NCI-H2029 (cell line): ENCODE data around the gene GPA33.

Experiments
- DNase-seq: peaks from one replicate; lab custom pipeline; 2025; lab: John Stamatoyannopoulos, UW

GPA33 gene

GRCh38 chr1:167090314-167090942, at the start of gene GPA33:
Gene GPA33, minus strand, starts transcription at chr1:167090377. Its CDS starts 90 bp downstream, at chr1:167090287.
- no peak for DNase-seq

GRCh38 chr1:167138703-167139102, 48.5 kb upstream of the GPA33 start:
- DNase-seq = no peak

GRCh38 chr1:167137793-167138510, 47.8 kb upstream of the GPA33 start:
- no peak for DNase-seq

- no peak for DNase-seq
These were observed 47.2 kb upstream of the GPA33 start for GRCh38 chr1:167137332-167137781.

- DNase-seq = no peak
These were observed 46.6 kb upstream of the GPA33 start for GRCh38 chr1:167136806-167137205.

- DNase-seq = no peak
These were observed 46.0 kb upstream of the GPA33 start for GRCh38 chr1:167136191-167136614.

- DNase-seq = no peak
These were observed 45.2 kb upstream of the GPA33 start for GRCh38 chr1:167135281-167135840.

GRCh38 chr1:167132301-167133010, 42.3 kb upstream of the GPA33 start:
- DNase-seq = no peak

GRCh38 chr1:167130829-167131510, 40.8 kb upstream of the GPA33 start:
- no peak for DNase-seq

GRCh38 chr1:167128261-167129227, 38.4 kb upstream of the GPA33 start:
- no peak for DNase-seq

GRCh38 chr1:167127661-167128060, 37.5 kb upstream of the GPA33 start:
- no peak for DNase-seq

GRCh38 chr1:167127236-167127635, 37.1 kb upstream of the GPA33 start:
- DNase-seq = no peak

GRCh38 chr1:167126811-167127210, 36.6 kb upstream of the GPA33 start:
- DNase-seq = no peak

- no peak for DNase-seq
These were observed 36.1 kb upstream of the GPA33 start for GRCh38 chr1:167126317-167126716.

GRCh38 chr1:167122568-167122967, 32.4 kb upstream of the GPA33 start:
- DNase-seq = no peak

- no peak for DNase-seq
These were observed 31.9 kb upstream of the GPA33 start for GRCh38 chr1:167122121-167122480.

- DNase-seq = no peak
These were observed 31.4 kb upstream of the GPA33 start for GRCh38 chr1:167121375-167122120.

GRCh38 chr1:167120899-167121298, 30.7 kb upstream of the GPA33 start:
- DNase-seq = no peak

GRCh38 chr1:167119696-167120095, 29.5 kb upstream of the GPA33 start:
- no peak for DNase-seq

GRCh38 chr1:167118188-167118587, 28.0 kb upstream of the GPA33 start:
- no peak for DNase-seq
